Measurements from ENCODE around the gene CACHD1. TPM values are rescaled to one million over a fixed set of nuclear protein-coding genes. Genes with fewer than 3 reads are reported as not detected.
"Not testable (repeated sequence)": the region's sequence is repeated elsewhere in the genome, so short reads cannot be mapped to it uniquely, and the experiment has no call there.

Gene CACHD1
- total RNA-seq, 1 experiment from 2014 or later = 0.31 TPM

- in situ Hi-C loops (cut with HindIII; ENCODE audit: low sequenced_read_pairs); DNase-seq (ENCODE audit: low spot score): not testable (repeated sequence)
Observed at GRCh38 chr1:64702670-64703069, 232.7 kb downstream of the CACHD1 start.

DNA sequence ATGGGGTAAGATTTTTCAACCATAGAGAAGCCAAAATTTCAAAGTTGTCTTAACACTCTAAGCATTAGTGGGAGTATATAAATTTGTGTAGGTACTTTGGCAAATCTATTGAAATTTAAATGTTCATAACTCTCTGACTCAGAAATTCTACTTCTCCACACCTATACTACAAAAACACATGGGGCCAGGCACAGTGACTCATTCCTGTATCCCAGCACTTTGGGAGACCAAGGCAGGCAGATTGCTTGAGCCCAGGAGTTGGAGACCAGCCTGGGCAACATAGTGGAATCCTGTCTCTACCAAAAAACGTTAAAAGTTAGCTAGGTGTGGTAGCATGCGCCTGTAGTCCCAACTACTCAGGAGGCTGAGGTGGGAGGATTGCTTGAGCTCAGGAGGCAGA lies 233.7 kb downstream of the CACHD1 start:
- in situ Hi-C loops (cut with HindIII; ENCODE audit: low sequenced_read_pairs) = no loop called here
- no peak for DNase-seq (ENCODE audit: low spot score)

- in situ Hi-C loops (cut with HindIII; ENCODE audit: low sequenced_read_pairs) = no loop called here
- DNase-seq (ENCODE audit: low spot score) = no peak
Observed at GRCh38 chr1:64705591-64705990, 235.7 kb downstream of the CACHD1 start.

GRCh38 chr1:64711266-64711665 lies 241.3 kb downstream of the CACHD1 start:
- in situ Hi-C loops (cut with HindIII; ENCODE audit: low sequenced_read_pairs) = no loop called here

GRCh38 chr1:64712049-64712448 lies 242.1 kb downstream of the CACHD1 start:
- in situ Hi-C loops (cut with HindIII; ENCODE audit: low sequenced_read_pairs) = no loop called here
- no peak for DNase-seq (ENCODE audit: low spot score)

More at GRCh38 chr1:64711266-64711665, 241.3 kb downstream of the CACHD1 start:
- no peak for DNase-seq (ENCODE audit: low spot score)

DNA sequence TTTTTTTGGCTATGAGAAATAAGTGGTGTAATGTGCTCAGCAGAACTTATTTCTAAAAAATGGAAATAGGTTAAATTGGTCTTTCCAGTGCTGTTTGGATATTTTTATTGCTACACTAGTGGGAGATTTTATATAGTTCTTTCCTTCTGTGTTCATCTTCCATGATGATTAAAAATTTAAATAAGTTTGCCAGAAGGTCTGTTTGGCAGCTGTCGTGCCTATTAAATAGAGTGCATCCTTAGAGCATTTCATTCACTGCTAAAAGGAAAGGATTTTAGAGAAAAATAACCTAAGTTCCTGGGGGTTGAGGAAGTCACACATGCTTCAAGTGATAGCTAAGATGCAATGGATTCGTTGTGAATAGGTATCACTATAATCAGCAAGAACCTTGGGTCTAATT lies 245.3 kb downstream of the CACHD1 start:
- DNase-seq (ENCODE audit: low spot score) = no peak
- in situ Hi-C loops (cut with HindIII; ENCODE audit: low sequenced_read_pairs) = no loop called here

- in situ Hi-C loops (cut with HindIII; ENCODE audit: low sequenced_read_pairs) = no loop called here
- DNase-seq (ENCODE audit: low spot score) = no peak
Observed at GRCh38 chr1:64721135-64721534, 251.2 kb downstream of the CACHD1 start.

DNA sequence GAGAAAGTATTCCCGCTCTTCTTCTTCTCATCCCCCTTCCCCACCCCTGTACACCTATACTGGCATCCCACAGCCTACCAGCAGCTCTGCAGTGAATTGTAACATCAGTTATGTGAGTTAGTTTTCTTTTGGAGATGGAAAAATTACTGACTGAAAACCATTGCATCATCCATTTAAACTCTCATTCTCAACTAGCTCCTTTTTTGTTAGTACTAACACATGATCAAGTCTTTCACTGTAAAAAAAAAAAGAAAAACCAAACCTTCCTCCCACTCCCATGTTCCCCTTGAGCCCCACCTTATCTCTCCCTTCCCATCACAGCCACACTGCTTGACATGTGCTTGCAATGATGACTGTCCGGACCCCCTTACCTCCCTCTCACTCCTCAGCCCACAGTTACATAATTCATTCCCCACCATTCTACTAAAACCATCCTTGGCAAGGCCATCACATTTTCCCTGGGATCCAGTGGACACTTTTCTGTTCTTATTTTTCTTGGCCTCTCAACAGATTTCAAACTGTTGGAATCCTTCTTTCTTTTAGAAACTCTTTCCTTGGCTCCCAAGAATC lies 251.7 kb downstream of the CACHD1 start:
- in situ Hi-C loops (cut with HindIII; ENCODE audit: low sequenced_read_pairs) = no loop called here
- DNase-seq (ENCODE audit: low spot score) = no peak

DNA sequence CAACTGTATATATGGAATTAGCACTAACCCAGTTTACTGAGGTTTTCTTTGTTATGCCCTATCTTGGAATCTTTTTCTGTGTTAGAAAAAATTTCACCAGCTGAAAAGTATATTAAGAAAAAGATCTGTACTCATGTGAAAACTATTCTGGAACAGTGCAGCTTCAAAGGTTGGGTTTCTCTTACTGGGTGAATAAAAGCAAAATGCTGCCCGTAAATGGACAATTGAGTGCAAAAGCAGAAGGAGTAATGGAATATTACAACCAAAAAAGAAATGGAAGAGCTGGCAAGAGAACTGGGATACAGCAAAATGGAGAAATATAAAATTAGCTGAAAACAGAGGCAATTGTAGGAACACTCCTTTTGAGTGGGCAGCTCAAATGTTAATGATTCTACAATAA lies 257.9 kb downstream of the CACHD1 start:
- in situ Hi-C loops (cut with HindIII; ENCODE audit: low sequenced_read_pairs) = no loop called here

GRCh38 chr1:64733581-64734286 lies 263.8 kb downstream of the CACHD1 start:
- DNase-seq (ENCODE audit: low spot score) = no peak
- in situ Hi-C loops (cut with HindIII; ENCODE audit: low sequenced_read_pairs) = no loop called here

More for the DNA sequence above, 257.9 kb downstream of the CACHD1 start:
- DNase-seq (ENCODE audit: low spot score) = no peak

DNA sequence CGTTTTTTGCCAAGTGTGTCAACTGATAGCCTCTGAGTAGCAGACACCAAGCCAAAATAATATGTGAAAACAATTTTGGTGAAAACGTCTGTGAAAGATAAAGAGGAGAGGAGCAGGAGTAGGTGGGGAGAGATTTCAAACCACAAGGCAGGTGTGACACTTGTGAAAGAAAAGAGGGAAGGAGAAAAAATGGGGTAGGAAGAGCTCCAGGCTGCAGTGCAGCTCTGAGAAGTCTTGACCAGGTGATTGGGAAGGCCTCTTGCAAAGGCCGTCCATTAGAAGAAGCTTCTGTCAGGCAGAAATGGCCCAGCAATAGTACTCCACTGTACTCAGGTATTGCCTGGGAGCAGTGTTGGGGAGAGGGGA lies 264.3 kb downstream of the CACHD1 start:
- no peak for DNase-seq (ENCODE audit: low spot score)
- in situ Hi-C loops (cut with HindIII; ENCODE audit: low sequenced_read_pairs) = no loop called here

- in situ Hi-C loops (cut with HindIII; ENCODE audit: low sequenced_read_pairs); DNase-seq (ENCODE audit: low spot score): not testable (repeated sequence)
Observed at GRCh38 chr1:64740687-64741086, 270.8 kb downstream of the CACHD1 start.

Measured in G401 (cell line).